Adrenal gland (tissue), 19 donors: ENCODE measurements around the gene MRFAP1. TPM values are rescaled to one million over a fixed set of nuclear protein-coding genes. Genes with fewer than 3 reads are reported as not detected.

Experiments
- DNase-seq, 7 donors: peaks; one replicate each; pipeline ENCODE4 v3.0.0-alpha.2; 2019 to 2020
- H3K27ac ChIP-seq, 5 donors: fragments of 200-600 bp; sonication (generic) in 4 of 5; 1 replicate in 3 of 5; 2 replicates in 2 of 5; pipeline versions ENCODE4 v1.5.1 to v1.8.0; 2016 to 2020; ENCODE audit warnings: mild to moderate bottlenecking in 1 of 5
- H3K27me3 ChIP-seq: fragments of 200-600 bp; 2 replicates; pipeline ENCODE4 v1.8.0; 2021
- H3K36me3 ChIP-seq, 2 donors: fragments of 200-600 bp; replicated peaks in 1 of 2; 1 replicate in 1 of 2; 2 replicates in 1 of 2; pipeline versions ENCODE4 v1.5.1 to v1.8.0; 2018 to 2022
- H3K4me1 ChIP-seq, 2 donors: fragments of 200-600 bp; replicated peaks in 1 of 2; 1 replicate in 1 of 2; 2 replicates in 1 of 2; pipeline versions ENCODE4 v1.5.1 to v1.8.0; 2018 to 2021
- H3K4me3 ChIP-seq, 4 donors: fragments of 200-600 bp; sonication (generic) in 3 of 4; one replicate each; pipeline ENCODE4 v1.5.1; 2016 to 2018
- H3K9me3 ChIP-seq, 3 donors: fragments of 200-600 bp; sonication (generic) in 1 of 3; replicated peaks in 1 of 3; 1 replicate in 2 of 3; 2 replicates in 1 of 3; pipeline versions ENCODE4 v1.5.1 to v1.8.0; 2016 to 2021
- CTCF ChIP-seq, 6 experiments: fragments of 450-650 bp in 4 of 6; fragments of 200-600 bp in 2 of 6; sonication (generic) in 1 of 6; IDR thresholded peaks; 1 replicate in 5 of 6; 2 replicates in 1 of 6; pipeline versions ENCODE4 v1.5.1 to v1.8.0; 2016 to 2021; ENCODE audit warnings: antibody characterized with exemption in 6 of 6, mild to moderate bottlenecking in 2 of 6, moderate library complexity in 1 of 6
- POLR2A ChIP-seq, 2 donors: fragments of 450-650 bp; IDR thresholded peaks; one replicate each; pipeline ENCODE4 v1.6.1; 2017; ENCODE audit warnings: antibody characterized with exemption in 2 of 2, mild to moderate bottlenecking in 2 of 2, moderate library complexity in 1 of 2
- whole genome bisulfite sequencing, 4 donors: extraction: QIAGEN DNeasy Blood & Tissue Kit in 2 of 4; methylation state at CpG; one replicate each; pipeline versions ENCODE4 v1.1.5 to v1.1.7; 2013 to 2017; 5-methylcytosine and 5-hydroxymethylcytosine counted together
- intact Hi-C, 2 donors: fragments of 100-400 bp; cut with DNase I; formaldehyde crosslinking; loops; one replicate each; pipeline versions ENCODE4 v1.14.1 to v1.15.0; 2022 to 2023
- long read RNA-seq, 10 donors: library from polyadenylated mRNA in 3 of 10; unstranded in 2 of 10; stranded (forward) in 1 of 10; transcript quantifications; one replicate each; pipeline ENCODE4 v2.0.0 and lab custom pipeline, GENCODE V29; 2021 to 2026
- polyA plus RNA-seq, 3 donors: library from polyadenylated mRNA; stranded (reverse); fragments of 200-250 nt in 2 of 3; fragments of 350-450 nt in 1 of 3; fragmentation: Illumina TruSeq in 1 of 3; extraction: RNeasy Lipid Tissue Mini Kit (QIAGEN cat#74804) in 1 of 3; gene quantifications; one replicate each; pipeline ENCODE4 v1.2.3, GENCODE V29; 2013 to 2014
- total RNA-seq, 9 donors: library from RNA; depleted of rRNA in 4 of 9; stranded (reverse); fragments of >200 nt in 4 of 9; fragments of 120-200 nt in 1 of 9; fragmentation: NEBNext Ultra II Directional in 1 of 9; extraction: Animal tissue kit (Norgen Biotek cat#: 25700) in 1 of 9; gene quantifications; one replicate each; pipeline versions ENCODE4 v1.1.0 to v1.2.4, GENCODE V29; 2013 to 2023
- donor health status: healthy with polysubstance abuse.
- donor health status: Bipolar disorder and iron deficiency.
- donor health status: DM: yes; HTN: yes; CAD: no.
- donor health status: DM: no; HTN: no; CAD: no.
- donor health status: DM: no; HTN: no; CAD: no.
- donor health status: DM: yes; HTN: yes; CAD: no.

MRFAP1 gene
- total RNA-seq (100 to 1,000 TPM; 161 to 501 (median 351) TPM), polyA plus RNA-seq (100 to 1,000 TPM; 191 to 618 (median 218) TPM)
- long read RNA-seq, donor 1, transcript MRFAP1-202 (2 exons, 1,584 nt) = minor isoform, 145 of 634 reads
- long read RNA-seq, donor 1, transcript MRFAP1-201 (3 exons, 2,049 nt) = minor isoform, 45 of 634 reads
- long read RNA-seq, donor 1, transcript MRFAP1-204 (1 exons, 1,982 nt) = major isoform, 434 of 634 reads
- long read RNA-seq, donor 1, partial matches to known transcripts = 10 of 634 reads
- long read RNA-seq, donor 1, other reads (novel, unspliced or antisense) = 0 of 634 reads
- long read RNA-seq, donor 2, transcript MRFAP1-201 (3 exons, 2,049 nt) = minor isoform, 28 of 738 reads
- long read RNA-seq, donor 2, transcript MRFAP1-202 (2 exons, 1,584 nt) = minor isoform, 88 of 738 reads
- long read RNA-seq, donor 2, transcript MRFAP1-204 (1 exons, 1,982 nt) = major isoform, 306 of 738 reads
- long read RNA-seq, donor 2, partial matches to known transcripts = 178 of 738 reads
- long read RNA-seq, donor 2, other reads (novel, unspliced or antisense) = 138 of 738 reads
- long read RNA-seq, donor 3, transcript MRFAP1-202 (2 exons, 1,584 nt) = minor isoform, 82 of 782 reads
- long read RNA-seq, donor 3, transcript MRFAP1-201 (3 exons, 2,049 nt) = minor isoform, 31 of 782 reads
- long read RNA-seq, donor 3, transcript MRFAP1-204 (1 exons, 1,982 nt) = major isoform, 372 of 782 reads
- long read RNA-seq, donor 3, partial matches to known transcripts = 177 of 782 reads
- long read RNA-seq, donor 3, other reads (novel, unspliced or antisense) = 120 of 782 reads
- long read RNA-seq, donor 4, transcript MRFAP1-202 (2 exons, 1,584 nt) = major isoform, 239 of 331 reads
- long read RNA-seq, donor 4, transcript MRFAP1-204 (1 exons, 1,982 nt) = minor isoform, 5 of 331 reads
- long read RNA-seq, donor 4, transcript MRFAP1-201 (3 exons, 2,049 nt) = minor isoform, 85 of 331 reads
- long read RNA-seq, donor 4, partial matches to known transcripts = 0 of 331 reads
- long read RNA-seq, donor 4, other reads (novel, unspliced or antisense) = 1 of 331 reads
- long read RNA-seq, donor 5, transcript MRFAP1-204 (1 exons, 1,982 nt) = minor isoform, 7 of 417 reads
- long read RNA-seq, donor 5, transcript MRFAP1-202 (2 exons, 1,584 nt) = major isoform, 293 of 417 reads
- long read RNA-seq, donor 5, transcript MRFAP1-201 (3 exons, 2,049 nt) = minor isoform, 117 of 417 reads
- long read RNA-seq, donor 5, partial matches to known transcripts = 0 of 417 reads
- long read RNA-seq, donor 5, other reads (novel, unspliced or antisense) = 0 of 417 reads
- long read RNA-seq, donor 6, transcript MRFAP1-201 (3 exons, 2,049 nt) = minor isoform, 50 of 246 reads
- long read RNA-seq, donor 6, transcript MRFAP1-204 (1 exons, 1,982 nt) = minor isoform, 5 of 246 reads
- long read RNA-seq, donor 6, transcript MRFAP1-202 (2 exons, 1,584 nt) = major isoform, 190 of 246 reads
- long read RNA-seq, donor 6, partial matches to known transcripts = 0 of 246 reads
- long read RNA-seq, donor 6, other reads (novel, unspliced or antisense) = 1 of 246 reads
- long read RNA-seq, donor 7, transcript MRFAP1-202 (2 exons, 1,584 nt) = minor isoform, 80 of 361 reads
- long read RNA-seq, donor 7, transcript MRFAP1-204 (1 exons, 1,982 nt) = major isoform, 172 of 361 reads
- long read RNA-seq, donor 7, transcript MRFAP1-201 (3 exons, 2,049 nt) = minor isoform, 21 of 361 reads
- long read RNA-seq, donor 7, partial matches to known transcripts = 63 of 361 reads
- long read RNA-seq, donor 7, other reads (novel, unspliced or antisense) = 25 of 361 reads
- long read RNA-seq, donor 8, transcript MRFAP1-201 (3 exons, 2,049 nt) = minor isoform, 58 of 984 reads
- long read RNA-seq, donor 8, transcript MRFAP1-202 (2 exons, 1,584 nt) = minor isoform, 151 of 984 reads
- long read RNA-seq, donor 8, transcript MRFAP1-204 (1 exons, 1,982 nt) = major isoform, 462 of 984 reads
- long read RNA-seq, donor 8, partial matches to known transcripts = 233 of 984 reads
- long read RNA-seq, donor 8, other reads (novel, unspliced or antisense) = 80 of 984 reads
- long read RNA-seq, donor 9, transcript MRFAP1-201 (3 exons, 2,049 nt) = minor isoform, 27 of 673 reads
- long read RNA-seq, donor 9, transcript MRFAP1-202 (2 exons, 1,584 nt) = minor isoform, 60 of 673 reads
- long read RNA-seq, donor 9, transcript MRFAP1-204 (1 exons, 1,982 nt) = major isoform, 345 of 673 reads
- long read RNA-seq, donor 9, partial matches to known transcripts = 187 of 673 reads
- long read RNA-seq, donor 9, other reads (novel, unspliced or antisense) = 54 of 673 reads
- long read RNA-seq, donor 10, transcript MRFAP1-204 (1 exons, 1,982 nt) = major isoform, 230 of 300 reads
- long read RNA-seq, donor 10, transcript MRFAP1-202 (2 exons, 1,584 nt) = minor isoform, 57 of 300 reads
- long read RNA-seq, donor 10, transcript MRFAP1-201 (3 exons, 2,049 nt) = minor isoform, 13 of 300 reads
- long read RNA-seq, donor 10, partial matches to known transcripts = 0 of 300 reads
- long read RNA-seq, donor 10, other reads (novel, unspliced or antisense) = 0 of 300 reads

GRCh38 chr4:6640292-6641163 lies at the start of gene MRFAP1:
TSS of gene MRFAP1 (plus strand) at chr4:6640685. CDS start at chr4:6640863, 178 bp downstream.
- H3K4me3 ChIP-seq = peak within 1 kb of the TSS; percentile 43 to 79 (median 50)
- no peaks in the 10 kb centered on the region for H3K9me3 ChIP-seq
- peak; percentile 93 to 97 (median 95) for DNase-seq
- peak within 1 kb of the TSS; percentile 88 to 99 (median 95) for H3K27ac ChIP-seq
- intact Hi-C loops = no loop called here
- 0 to 1% (median 0%) methylated on average over 60 to 90 of the region's 90 CpGs for WGBS, 4 donors
- peaks cover 0 to 12% of the 10 kb centered on the region in 2 donors for H3K36me3 ChIP-seq
- H3K4me1 ChIP-seq = peaks cover 11 to 23% of the 10 kb centered on the region in 2 donors
- no peaks in the 10 kb centered on the region for H3K27me3 ChIP-seq
- TF ChIP-seq POLR2A (IDR thresholded peaks at IDR 0.05) (peak; percentile 76 to 80), CTCF (IDR thresholded peaks at IDR 0.05) (no peak)

- TF ChIP-seq POLR2A (IDR thresholded peaks at IDR 0.05) (no peak), CTCF (IDR thresholded peaks at IDR 0.05) (no peak)
- intact Hi-C loops = no loop called here
- H3K36me3 ChIP-seq = peaks cover 0 to 21% of the 10 kb centered on the region in 2 donors
- no peaks in the 10 kb centered on the region for H3K27me3 ChIP-seq
- no peak overlapping the region for H3K27ac ChIP-seq
- H3K4me3 ChIP-seq = no peak overlapping the region
- no peaks in the 10 kb centered on the region for H3K9me3 ChIP-seq
- no peak for DNase-seq
- no peaks in the 10 kb centered on the region for H3K4me1 ChIP-seq
- WGBS, 4 donors = 82 to 93% (median 90%) methylated on average over 8 to 9 of the region's 9 CpGs
These were observed 49.2 kb upstream of the MRFAP1 start for GRCh38 chr4:6591313-6591712.
